SH-SY5Y (cell line): Measurements from ENCODE around the gene AGMO.

Experiments
- GATA2 ChIP-seq: IDR thresholded peaks from 2 replicates; pipeline ENCODE4 v1.6.1; 2011; ENCODE audit warnings: mild to moderate bottlenecking, low read depth, low read length
- GATA3 ChIP-seq: IDR thresholded peaks from 2 replicates; pipeline ENCODE4 v1.6.1; 2011; ENCODE audit warnings: low read depth, mild to moderate bottlenecking, low read length, moderate library complexity

DNA sequence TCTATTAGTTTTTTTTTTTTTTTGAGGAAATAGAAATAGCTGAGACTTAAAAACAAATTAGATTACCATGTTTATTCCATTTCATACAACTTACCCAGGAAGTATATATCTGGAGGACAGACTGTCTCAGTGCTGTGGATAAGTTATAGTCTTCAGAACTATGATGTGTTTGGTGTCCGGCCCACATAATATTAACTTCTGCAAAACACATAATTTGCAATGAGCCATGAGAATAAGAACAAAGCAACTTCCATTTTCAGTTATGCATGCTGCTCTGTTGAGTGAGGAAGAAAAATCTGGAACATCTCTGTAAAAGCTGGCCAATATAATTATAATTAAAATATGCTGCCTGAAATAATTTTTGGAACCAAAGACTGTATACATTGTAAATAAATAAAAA is 130.9 kb downstream of the AGMO start:
- TF ChIP-seq GATA3 (no peak), GATA2 (no peak)
